Hematopoietic multipotent progenitor cell (in vitro differentiated cells): ENCODE results near the gene CELF4. TPM values are rescaled to one million over a fixed set of nuclear protein-coding genes. Genes with fewer than 3 reads are reported as not detected.

Source experiments
- DNase-seq, 3 donors: peaks; one replicate each; pipeline ENCODE4 v3.0.0-alpha.2; 2011 to 2015; ENCODE audit warnings: low read depth in 2 of 3, low spot score in 2 of 3
- total RNA-seq: library from RNA; depleted of rRNA; stranded (reverse); fragments of >200 nt; gene quantifications from one replicate; pipeline ENCODE4 v1.2.3, GENCODE V29; 2012

Gene CELF4
- total RNA-seq, 1 donor, result not detected

DNA sequence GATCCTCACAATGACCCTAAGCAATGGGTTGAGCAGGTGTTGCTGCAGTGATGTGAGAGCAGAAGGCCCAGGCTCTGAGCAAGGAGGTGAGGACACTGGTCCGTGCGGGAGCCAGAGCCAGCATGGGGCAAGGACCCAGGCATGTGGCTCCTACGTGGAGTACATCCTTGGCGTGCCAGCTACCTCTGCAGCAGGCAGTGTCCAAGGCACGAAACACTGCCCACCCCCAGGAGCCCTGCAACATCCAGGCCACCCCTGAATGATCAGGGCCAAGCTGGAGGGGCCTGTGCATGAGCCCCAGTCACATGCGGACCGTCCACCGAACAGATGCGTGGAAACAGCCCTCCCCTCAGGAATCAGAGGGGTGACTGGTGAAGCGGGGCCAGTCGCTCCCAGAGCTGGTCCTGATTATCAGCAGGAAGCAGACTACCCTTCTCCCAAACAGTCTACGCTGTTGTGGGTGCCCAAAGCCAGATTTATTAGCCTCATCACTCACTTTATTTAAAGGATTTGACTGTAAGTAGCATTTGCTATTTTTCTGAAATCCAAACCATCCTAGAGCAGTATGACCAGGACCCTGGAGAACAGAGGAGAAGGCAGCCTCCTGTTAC, 16.8 kb downstream of the CELF4 start:
- no peak for DNase-seq

- no peak for DNase-seq
Observed at GRCh38 chr18:37547196-37547827, 18.3 kb downstream of the CELF4 start.

DNA sequence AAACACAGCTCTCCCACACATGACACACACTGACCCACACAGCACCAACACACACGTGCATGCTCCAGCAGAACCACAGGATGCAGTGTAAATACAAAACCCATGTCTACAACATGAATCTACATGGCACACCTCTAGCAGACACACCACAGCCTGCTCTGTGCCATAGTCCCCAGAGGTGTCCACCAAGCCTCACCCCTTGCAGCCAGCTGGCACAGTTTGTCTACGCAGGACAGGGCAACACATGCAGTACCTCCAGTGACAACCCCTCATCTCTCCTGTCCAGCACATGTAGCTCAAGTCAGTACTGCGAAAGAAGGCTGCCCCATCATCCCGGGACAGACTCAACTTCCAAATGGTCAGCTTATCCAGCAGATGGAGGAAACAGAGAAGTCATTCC, 18.9 kb downstream of the CELF4 start:
- DNase-seq, result no peak

DNA sequence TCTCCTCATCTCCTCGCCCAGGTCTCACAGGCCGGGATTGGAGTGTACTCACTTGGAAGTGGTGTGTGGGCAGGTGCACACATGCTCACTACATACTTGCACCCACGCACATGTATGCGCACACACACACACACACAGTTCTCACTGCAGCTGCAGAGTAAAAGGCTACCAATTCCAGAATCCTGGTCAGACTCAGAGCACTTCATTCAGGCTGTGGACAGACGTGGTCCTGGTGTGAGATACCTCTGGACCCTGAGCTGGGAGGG, 19.4 kb downstream of the CELF4 start:
- DNase-seq, result no peak

DNA sequence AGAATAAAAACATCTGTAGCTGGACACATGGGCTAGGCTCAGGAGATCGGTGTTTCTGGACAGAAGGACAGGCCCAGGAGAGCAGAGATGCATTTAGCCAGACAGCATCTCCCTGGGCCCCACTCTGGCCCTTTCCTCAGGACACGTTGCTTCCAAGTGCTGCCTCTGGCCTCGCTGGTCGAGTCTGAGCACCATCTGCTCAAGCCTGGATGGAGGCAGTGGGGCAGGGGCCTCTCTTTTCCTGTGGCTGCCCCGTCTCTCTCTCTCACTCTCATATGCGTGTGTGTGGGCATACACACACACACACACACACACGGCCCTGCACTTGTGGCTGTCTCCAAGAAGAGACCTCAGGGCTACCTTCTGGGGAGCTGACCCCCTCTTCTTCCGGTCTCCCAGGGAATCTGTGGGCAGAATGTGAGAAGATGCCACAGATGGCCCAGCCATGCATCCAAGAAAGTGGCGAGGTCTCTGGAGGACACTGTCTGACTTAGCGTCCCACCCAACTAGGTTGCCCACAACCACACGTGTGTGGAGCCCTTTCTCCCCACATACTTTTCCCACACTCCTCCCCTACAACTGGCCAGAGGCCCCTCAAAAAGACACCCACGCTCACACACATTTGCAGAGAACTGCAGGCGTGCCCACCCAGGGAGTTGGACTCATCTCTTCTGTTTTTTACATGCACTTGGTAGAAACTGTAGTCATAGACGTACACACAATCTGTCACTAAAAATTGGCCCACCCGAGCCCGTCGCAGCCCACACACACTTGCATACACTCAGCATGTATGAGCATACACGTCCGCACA, 19.9 kb downstream of the CELF4 start:
- DNase-seq, result no peak

- DNase-seq, result no peak
Observed at GRCh38 chr18:37544713-37545112, 20.9 kb downstream of the CELF4 start.

DNA sequence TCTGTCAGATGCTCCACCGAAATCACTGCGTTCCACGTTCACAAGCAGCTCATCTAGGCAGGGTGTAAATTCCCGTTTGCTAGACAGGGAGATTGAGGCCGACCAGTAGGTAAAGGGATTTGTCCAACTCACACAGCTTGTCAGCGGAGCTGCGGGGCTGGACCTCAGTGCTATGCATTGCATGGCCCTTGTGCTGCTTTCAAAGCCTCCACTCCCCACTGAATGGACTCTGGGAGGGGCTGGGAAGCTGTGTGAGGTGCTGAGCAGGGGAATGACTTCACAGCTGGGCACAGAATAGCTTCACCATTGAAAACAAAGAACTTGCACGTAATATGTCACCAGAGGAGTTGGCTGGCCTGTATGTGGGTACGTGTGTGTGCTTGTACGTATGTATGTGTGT, 21.4 kb downstream of the CELF4 start:
- DNase-seq, result no peak

- no peak for DNase-seq
Observed at GRCh38 chr18:37543321-37543720, 22.3 kb downstream of the CELF4 start.

DNA sequence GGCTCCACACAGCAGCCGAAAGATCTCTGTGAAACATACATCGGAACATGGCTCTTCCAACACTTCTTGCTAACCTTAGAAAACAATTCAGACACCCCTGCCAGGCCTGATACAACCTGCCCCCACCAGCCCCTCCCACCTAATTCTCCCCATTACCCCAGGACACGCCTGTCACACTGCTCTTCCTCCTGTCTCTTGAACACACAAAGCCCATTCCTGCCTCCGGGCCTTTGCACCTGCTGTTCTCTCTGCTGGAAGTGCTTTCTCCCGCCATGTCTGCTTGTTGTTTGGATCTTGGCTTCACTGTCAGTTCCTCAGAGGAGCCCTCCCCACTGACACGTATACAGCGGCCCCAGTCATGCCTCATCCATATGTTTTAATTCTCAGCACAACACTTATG, 24.1 kb downstream of the CELF4 start:
- DNase-seq, result no peak

DNA sequence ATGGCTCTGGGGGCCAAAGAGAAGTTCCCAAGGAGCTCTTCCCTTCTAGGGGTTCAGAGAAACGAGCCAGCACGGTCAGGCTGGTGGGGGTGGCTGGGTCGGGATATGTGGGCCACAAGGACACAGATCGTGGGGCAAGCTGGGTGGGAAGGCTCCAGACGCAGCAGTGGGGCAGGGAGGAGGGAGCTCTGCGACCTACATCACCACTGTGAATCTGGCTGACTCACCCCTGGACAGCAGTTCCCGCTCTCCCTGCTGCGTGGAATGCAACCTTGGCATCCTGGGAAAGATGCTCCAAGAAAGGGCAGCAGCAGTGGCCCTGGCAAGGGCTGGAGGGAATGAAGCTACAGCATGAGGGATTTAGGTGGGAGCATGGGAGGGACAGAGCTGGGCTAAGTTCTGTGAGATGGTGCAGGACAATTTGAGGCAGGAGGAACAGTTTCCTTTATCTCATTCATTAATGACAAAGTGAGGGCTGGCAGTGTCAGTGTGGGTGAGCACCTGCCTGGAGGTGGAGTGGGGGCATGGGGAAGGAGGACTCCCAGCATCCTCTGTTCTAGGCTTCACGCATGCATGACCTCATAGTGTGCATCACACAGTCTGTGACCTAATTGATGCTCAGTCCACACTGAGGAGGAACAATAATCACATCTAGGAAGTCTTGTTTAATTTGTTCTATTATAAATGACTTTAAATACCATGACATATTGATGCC, 25.0 kb downstream of the CELF4 start:
- no peak for DNase-seq

GRCh38 chr18:37539236-37539635, 26.4 kb downstream of the CELF4 start:
- no peak for DNase-seq

GRCh38 chr18:37538526-37539205, 26.9 kb downstream of the CELF4 start:
- DNase-seq, result no peak

- peak in 2 of 3 donors; percentile 31 to 52 for DNase-seq
Observed at GRCh38 chr18:37537868-37538525, 27.6 kb downstream of the CELF4 start.

- no peak for DNase-seq
Observed at GRCh38 chr18:37536656-37537055, 28.9 kb downstream of the CELF4 start.

GRCh38 chr18:37535968-37536367, 29.6 kb downstream of the CELF4 start:
- DNase-seq, result no peak

DNA sequence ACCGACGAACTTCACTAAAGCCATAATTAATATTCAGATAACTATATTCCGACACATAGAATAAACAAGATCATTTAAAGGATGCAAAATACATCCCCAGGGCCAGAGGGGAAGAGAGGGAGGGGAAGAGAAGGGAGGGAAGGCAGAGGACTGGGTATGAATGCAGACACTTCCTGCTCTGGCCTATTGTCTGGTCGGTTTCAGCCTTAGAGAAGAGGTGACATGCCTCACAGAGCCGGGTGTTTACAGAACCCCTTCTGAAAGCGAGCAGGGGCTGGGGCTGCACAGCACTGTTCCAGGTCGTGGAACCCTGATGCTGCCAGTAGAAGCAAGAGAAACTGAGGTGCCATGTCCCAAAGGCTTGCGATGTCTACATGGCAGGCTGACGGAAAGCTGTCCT, 31.0 kb downstream of the CELF4 start:
- DNase-seq, result no peak

- DNase-seq, result no peak
Observed at GRCh38 chr18:37533647-37534584, 31.7 kb downstream of the CELF4 start.

GRCh38 chr18:37532917-37533316, 32.7 kb downstream of the CELF4 start:
- no peak for DNase-seq

- no peak for DNase-seq
Observed at GRCh38 chr18:37529863-37530262, 35.7 kb downstream of the CELF4 start.
